HL-60 (cell line): Measurements from ENCODE around the gene COL18A1.

Experiments used
- DNase-seq, 2 experiments: peaks; one replicate each; pipeline ENCODE4 v3.0.0-alpha.2; 2010 to 2020; ENCODE audit warnings: low read depth in 1 of 2, low spot score in 1 of 2
- H3K27ac ChIP-seq: fragments of 250-450 bp; sonication (Bioruptor Pico); replicated peaks from 2 replicates; pipeline ENCODE4 v1.5.1; 2020; ENCODE audit warnings: mild to moderate bottlenecking, moderate library complexity
- H3K27me3 ChIP-seq: fragments of 250-450 bp; sonication (Bioruptor Pico); 2 replicates; pipeline ENCODE4 v1.5.1; 2021; ENCODE audit warnings: mild to moderate bottlenecking, moderate library complexity; ENCODE audit not compliant: insufficient read depth, poor library complexity, severe bottlenecking
- H3K4me3 ChIP-seq: replicated peaks from 2 replicates; pipeline ENCODE4 v1.5.1; 2011; ENCODE audit warnings: mild to moderate bottlenecking, control low read depth, low read length; ENCODE audit not compliant: insufficient read depth
- GABPA ChIP-seq: IDR thresholded peaks from 2 replicates; pipeline ENCODE4 v1.6.1; 2012; ENCODE audit warnings: low read depth
- POLR2AphosphoS5 ChIP-seq: IDR thresholded peaks from 2 replicates; pipeline ENCODE4 v1.6.1; 2012; ENCODE audit warnings: low read depth
- SPI1 ChIP-seq: IDR thresholded peaks from 2 replicates; pipeline ENCODE4 v1.6.1; 2012; ENCODE audit warnings: low read depth, mild to moderate bottlenecking, borderline replicate concordance
- TF ChIP-seq, protein P1 (sequence below): IDR thresholded peaks from one replicate; pipeline ENCODE4 v1.5.1; 2011; ENCODE audit warnings: low read length, control low read depth, inconsistent platforms; ENCODE audit not compliant: insufficient read depth
- TF ChIP-seq, protein P2 (sequence below): IDR thresholded peaks from 2 replicates; pipeline ENCODE4 v1.6.1; 2012; ENCODE audit warnings: low read depth; ENCODE audit not compliant: insufficient replicate concordance

Gene COL18A1

DNA sequence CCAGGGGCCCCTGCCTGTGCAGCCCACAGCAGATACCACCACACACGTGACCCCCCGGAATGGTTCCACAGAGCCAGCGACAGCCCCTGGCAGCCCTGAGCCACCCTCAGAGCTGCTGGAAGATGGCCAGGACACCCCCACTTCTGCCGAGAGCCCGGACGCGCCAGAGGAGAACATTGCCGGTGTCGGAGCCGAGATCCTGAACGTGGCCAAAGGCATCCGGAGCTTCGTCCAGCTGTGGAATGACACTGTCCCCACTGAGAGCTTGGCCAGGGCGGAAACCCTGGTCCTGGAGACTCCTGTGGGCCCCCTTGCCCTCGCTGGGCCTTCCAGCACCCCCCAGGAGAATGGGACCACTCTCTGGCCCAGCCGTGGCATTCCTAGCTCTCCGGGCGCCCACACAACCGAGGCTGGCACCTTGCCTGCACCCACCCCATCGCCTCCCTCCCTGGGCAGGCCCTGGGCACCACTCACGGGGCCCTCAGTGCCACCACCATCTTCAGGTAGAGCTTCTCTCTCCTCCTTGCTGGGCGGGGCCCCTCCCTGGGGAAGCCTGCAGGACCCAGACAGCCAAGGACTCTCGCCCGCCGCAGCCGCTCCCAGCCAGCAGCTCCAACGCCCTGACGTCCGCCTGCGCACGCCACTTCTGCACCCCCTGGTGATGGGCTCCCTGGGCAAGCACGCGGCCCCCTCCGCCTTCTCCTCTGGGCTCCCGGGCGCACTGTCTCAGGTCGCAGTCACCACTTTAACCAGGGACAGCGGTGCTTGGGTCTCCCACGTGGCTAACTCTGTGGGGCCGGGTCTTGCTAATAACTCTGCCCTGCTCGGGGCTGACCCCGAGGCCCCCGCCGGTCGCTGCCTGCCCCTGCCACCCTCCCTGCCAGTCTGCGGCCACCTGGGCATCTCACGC lies 51.0 kb downstream of the COL18A1 start:
- no peak overlapping the region for H3K4me3 ChIP-seq
- no peak for TF ChIP-seq GABPA
- no peak for TF ChIP-seq POLR2AphosphoS5
- no peak for TF ChIP-seq SPI1
- TF ChIP-seq, protein P1, sequence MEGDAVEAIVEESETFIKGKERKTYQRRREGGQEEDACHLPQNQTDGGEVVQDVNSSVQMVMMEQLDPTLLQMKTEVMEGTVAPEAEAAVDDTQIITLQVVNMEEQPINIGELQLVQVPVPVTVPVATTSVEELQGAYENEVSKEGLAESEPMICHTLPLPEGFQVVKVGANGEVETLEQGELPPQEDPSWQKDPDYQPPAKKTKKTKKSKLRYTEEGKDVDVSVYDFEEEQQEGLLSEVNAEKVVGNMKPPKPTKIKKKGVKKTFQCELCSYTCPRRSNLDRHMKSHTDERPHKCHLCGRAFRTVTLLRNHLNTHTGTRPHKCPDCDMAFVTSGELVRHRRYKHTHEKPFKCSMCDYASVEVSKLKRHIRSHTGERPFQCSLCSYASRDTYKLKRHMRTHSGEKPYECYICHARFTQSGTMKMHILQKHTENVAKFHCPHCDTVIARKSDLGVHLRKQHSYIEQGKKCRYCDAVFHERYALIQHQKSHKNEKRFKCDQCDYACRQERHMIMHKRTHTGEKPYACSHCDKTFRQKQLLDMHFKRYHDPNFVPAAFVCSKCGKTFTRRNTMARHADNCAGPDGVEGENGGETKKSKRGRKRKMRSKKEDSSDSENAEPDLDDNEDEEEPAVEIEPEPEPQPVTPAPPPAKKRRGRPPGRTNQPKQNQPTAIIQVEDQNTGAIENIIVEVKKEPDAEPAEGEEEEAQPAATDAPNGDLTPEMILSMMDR = no peak
- TF ChIP-seq, protein P2, sequence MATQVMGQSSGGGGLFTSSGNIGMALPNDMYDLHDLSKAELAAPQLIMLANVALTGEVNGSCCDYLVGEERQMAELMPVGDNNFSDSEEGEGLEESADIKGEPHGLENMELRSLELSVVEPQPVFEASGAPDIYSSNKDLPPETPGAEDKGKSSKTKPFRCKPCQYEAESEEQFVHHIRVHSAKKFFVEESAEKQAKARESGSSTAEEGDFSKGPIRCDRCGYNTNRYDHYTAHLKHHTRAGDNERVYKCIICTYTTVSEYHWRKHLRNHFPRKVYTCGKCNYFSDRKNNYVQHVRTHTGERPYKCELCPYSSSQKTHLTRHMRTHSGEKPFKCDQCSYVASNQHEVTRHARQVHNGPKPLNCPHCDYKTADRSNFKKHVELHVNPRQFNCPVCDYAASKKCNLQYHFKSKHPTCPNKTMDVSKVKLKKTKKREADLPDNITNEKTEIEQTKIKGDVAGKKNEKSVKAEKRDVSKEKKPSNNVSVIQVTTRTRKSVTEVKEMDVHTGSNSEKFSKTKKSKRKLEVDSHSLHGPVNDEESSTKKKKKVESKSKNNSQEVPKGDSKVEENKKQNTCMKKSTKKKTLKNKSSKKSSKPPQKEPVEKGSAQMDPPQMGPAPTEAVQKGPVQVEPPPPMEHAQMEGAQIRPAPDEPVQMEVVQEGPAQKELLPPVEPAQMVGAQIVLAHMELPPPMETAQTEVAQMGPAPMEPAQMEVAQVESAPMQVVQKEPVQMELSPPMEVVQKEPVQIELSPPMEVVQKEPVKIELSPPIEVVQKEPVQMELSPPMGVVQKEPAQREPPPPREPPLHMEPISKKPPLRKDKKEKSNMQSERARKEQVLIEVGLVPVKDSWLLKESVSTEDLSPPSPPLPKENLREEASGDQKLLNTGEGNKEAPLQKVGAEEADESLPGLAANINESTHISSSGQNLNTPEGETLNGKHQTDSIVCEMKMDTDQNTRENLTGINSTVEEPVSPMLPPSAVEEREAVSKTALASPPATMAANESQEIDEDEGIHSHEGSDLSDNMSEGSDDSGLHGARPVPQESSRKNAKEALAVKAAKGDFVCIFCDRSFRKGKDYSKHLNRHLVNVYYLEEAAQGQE = no peak
- H3K27me3 ChIP-seq = peaks cover 19% of the 10 kb centered on the region
- H3K27ac ChIP-seq = no peak overlapping the region
- DNase-seq = no peak

DNA sequence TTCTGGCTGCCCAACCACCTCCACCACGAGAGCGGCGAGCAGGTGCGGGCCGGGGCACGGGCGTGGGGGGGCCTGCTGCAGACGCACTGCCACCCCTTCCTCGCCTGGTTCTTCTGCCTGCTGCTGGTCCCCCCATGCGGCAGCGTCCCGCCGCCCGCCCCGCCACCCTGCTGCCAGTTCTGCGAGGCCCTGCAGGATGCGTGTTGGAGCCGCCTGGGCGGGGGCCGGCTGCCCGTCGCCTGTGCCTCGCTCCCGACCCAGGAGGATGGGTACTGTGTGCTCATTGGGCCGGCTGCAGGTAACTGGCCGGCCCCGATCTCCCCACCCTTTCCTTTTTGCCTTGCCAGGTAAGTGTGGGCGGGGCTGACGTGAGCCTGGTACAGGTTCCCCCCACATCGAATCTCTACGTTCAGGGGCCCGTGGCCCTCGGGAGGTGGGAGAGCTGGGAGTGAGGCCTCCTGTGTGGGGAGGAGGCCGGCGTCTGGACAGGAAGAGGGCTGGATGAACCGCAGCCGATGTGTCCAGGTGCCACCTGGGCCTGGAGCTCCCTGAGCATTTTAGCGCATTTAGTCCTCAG lies 51.7 kb downstream of the COL18A1 start:
- TF ChIP-seq, protein P2 = no peak
- TF ChIP-seq, protein P1 = no peak
- TF ChIP-seq POLR2AphosphoS5 (no peak), GABPA (no peak), SPI1 (no peak)
- H3K4me3 ChIP-seq = no peak overlapping the region
- H3K27me3 ChIP-seq = peaks cover 19% of the 10 kb centered on the region
- no peak overlapping the region for H3K27ac ChIP-seq
- no peak for DNase-seq

DNA sequence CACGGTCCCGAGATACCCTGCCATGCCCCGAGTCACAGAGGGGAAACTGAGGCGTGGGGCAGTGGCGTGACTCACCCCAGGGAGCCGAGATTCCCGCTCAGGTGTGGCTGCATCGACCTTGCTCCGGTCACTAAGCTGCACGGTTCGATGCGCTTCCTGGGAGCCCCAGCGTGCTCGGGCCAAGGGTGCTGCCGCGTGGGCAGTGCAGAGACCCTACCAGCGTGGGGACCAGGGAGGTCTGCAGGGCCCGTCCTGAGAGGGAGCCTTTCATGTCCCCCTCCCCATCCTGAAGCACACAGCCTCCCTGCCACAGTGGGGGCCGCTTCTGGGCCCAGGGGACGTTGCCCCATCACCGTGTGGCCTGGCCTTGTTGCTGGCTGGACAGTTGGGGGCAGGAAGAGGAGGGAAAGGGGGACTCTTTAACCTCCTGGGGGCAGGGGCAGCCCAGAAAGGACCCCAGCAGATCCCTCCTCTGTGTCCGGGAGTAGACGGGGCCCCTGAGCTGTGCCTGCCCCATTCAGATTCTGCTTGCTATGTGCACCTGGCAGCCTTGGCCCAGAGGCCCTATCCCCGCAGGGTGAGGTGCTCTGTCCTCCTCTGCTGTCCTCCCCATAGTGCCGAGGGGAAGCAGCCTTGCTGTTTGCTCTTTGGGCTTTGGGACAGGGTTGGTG lies 52.3 kb downstream of the COL18A1 start:
- H3K27ac ChIP-seq = no peak overlapping the region
- H3K27me3 ChIP-seq = peaks cover 19% of the 10 kb centered on the region
- TF ChIP-seq GABPA (no peak), SPI1 (no peak), POLR2AphosphoS5 (no peak)
- TF ChIP-seq, protein P1 = no peak
- TF ChIP-seq, protein P2 = no peak
- no peak for DNase-seq
- no peak overlapping the region for H3K4me3 ChIP-seq
